Activated CD8-positive, alpha-beta memory T cell treated with anti-CD3 and anti-CD28 coated beads for 48 hours (primary cell): ENCODE measurements around the gene GCC1.
"Not testable (repeated sequence)": the region's sequence is repeated elsewhere in the genome, so short reads cannot be mapped to it uniquely, and the experiment has no call there.

ENCODE experiments used
- DNase-seq, 3 experiments: peaks; one replicate each; pipeline ENCODE4 v3.0.0-alpha.2; 2020; ENCODE audit warnings: low read depth in 2 of 3, low spot score in 2 of 3

The GCC1 gene

DNA sequence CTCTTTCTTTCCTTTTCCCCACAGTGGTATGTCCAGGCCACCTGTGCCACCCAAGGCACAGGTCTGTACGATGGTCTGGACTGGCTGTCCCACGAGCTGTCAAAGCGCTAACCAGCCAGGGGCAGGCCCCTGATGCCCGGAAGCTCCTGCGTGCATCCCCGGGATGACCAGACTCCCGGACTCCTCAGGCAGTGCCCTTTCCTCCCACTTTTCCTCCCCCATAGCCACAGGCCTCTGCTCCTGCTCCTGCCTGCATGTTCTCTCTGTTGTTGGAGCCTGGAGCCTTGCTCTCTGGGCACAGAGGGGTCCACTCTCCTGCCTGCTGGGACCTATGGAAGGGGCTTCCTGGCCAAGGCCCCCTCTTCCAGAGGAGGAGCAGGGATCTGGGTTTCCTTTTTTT, 5.8 kb upstream of the GCC1 start:
- DNase-seq, result no peak

DNA sequence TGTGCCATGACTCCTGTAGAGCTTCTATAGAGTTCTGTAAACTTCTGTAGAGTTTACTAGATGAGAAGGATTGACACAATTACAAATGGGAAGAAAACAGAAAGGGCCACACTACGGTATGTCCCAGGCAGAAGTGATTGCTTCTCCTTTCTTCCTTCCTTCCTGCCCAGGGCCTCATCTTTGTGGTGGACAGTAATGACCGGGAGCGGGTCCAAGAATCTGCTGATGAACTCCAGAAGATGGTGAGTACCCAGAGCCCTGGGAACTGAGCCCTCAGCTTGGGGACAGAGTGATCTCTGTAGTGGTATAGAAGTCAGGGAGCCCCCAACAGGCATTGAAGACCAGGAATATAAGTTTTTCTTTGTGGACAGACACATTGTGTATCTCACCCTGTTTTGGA, 4.5 kb upstream of the GCC1 start:
- DNase-seq, result no peak

DNA sequence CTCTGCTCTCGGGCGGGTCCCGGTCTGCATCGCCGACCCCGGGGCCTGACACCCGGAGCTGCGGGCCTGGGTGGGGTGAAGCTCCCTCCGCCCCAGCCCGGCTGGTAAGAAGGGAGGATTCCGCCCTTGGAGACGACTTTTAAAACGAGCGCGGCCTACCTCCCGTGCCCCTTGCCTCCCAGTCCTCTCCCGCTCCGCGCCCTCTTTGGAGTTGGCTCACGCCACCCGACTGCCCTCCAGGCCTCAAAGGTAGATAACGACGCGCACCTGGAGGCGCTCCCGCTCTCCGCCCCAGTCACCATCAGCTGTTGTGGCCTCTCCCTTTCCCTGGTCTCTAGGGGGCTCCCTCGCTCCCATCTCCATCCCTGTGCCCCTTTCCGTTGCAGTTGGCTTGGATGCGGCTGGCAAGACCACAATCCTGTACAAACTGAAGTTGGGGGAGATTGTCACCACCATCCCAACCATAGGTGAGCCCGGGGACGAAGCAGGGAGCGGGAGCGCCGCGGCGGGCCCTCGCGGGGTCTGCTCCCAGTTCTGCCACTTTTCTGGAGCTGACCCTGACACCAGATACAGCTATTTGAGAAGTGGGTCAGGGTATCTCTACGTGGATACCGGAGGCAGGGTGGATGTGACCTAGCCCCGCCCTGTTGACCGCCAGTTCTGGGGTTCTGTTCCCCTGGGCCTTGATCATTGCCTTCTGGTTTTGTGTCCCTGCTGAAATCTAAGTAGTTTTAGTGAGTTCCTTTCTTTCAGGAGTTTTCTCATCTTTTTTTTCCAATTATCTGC, 3.5 kb upstream of the GCC1 start:
- DNase-seq, result no peak

DNA sequence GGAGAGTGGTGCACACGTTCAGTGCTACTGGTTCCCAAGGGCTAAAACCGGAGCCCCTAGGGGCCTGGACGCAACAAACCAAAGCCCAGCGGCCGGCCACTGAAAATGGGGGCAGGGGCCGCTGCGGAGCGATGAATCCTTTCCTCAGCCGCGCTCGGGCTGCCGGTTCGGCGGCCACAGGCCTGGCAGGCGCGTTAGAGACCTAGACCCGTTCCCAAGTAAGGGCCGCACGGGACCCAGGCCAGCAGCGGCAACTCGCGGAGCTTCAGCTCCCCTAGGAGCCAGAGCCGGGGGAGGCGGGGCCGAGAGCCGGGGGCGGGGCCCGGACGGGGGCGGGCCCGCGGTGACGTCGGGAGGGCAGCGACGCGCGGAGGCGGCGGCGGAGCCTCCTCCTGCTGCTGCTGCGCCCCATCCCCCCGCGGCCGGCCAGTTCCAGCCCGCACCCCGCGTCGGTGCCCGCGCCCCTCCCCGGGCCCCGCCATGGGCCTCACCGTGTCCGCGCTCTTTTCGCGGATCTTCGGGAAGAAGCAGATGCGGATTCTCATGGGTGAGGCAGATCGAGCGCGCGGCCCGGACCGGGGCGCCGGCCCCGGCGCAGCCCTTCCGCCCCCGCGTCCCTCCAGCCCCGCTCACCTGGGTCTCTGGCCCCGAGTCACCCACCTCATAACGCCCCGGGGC, 2.8 kb upstream of the GCC1 start, which contains the start of gene ARF5:
Gene ARF5 (plus strand): TSS at position 393 of the 678 bp plus-strand sequence. CDS start 88 bp downstream, at position 481.
- DNase-seq, result peak; percentile 64 to 75 (median 72)

DNA sequence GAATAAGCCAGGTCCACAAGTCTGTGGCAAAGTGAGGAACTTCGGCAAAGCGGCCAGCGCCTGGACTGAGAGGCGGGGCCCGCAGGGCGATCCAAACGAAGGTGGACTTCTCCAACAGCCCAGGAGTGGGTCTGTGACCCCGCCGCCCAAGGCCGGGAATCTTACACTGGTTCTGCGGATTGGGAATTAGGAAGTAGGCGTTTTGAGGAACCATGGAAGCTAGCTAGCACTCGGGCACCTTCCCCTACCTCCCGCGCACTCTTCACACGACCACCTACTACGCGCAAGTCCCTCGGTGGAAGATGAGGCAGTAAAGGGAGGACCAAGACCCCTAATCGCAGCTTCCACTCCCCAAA, 2.2 kb upstream of the GCC1 start:
- no peak for DNase-seq

DNA sequence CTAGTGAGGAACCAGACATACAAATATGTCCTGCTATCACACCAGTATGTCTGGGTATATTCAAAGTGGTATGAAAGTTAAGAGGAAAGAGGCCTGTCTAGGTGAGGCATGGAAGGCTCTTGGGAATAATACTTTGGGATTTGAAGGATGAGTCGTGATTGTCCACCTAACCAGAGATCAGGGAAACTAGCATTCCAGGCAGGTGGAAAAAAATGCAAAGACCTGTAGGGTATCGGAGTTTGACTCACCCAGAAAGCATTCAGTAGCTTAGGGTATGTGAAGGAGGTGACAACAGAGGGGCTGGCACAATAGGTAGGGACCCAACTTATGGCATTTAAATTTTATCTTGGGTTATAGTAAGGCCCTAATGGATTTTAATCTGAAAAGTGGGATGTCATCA, 950 bp upstream of the GCC1 start:
- DNase-seq, result no peak

DNA sequence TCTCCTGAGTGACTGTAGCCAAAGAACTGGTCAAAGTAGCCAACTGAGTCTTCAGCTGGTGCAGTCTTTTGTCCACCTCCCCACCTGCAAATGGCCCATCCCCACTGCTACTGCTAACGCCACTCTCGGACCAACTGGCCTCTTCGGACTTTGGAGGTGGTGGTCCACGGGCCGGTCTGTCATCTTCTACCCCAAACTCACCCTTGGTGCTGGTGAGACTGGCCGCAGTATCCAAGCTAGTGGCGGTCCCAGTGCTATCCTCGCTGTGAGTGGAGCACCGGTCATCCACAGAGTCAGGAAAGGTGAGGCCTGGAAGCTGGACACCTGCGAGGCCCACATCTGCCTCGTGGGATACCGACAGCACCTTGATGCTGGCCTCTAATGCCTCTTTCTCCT, 750 bp downstream of the GCC1 start:
- DNase-seq, result no peak

DNA sequence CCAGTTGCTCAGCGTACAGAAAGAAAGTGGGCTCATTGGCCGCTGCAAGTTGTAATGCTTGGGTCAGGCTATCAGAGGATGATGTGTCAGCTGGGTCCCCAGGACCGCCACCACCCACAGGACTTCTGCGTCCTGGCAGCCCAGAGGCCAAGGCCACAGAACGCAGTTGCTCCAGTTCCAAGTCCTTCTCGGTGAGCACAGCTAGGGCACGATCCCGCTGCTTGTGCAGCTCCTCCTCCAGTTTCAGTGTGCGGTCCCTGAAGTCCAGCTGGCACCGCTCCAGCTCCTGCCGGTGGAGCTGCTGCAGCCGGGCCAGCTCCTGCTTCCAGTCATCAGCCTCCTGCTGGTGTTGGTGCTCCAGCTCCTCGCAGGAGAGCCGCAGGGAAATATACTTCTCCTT, 3.0 kb downstream of the GCC1 start:
- no peak for DNase-seq

DNA sequence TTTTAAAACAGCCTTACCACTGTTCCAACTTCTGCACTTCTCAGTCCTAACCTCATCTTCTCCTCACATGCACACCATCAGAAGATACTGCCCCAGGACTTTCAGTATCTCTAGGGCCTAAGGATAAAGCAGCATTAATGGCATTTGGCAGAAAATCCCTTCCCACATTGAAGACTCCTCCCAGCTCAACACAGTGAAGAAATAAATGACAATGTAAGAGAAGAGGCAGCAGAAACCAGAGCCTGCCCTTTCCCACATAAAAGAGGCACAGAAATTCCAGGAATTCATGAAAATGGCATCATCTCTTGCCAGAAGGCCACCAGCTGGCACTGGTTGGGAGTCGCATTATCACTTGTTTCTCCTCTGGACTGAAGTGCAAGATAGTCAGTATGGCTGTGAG, 3.7 kb downstream of the GCC1 start:
- no peak for DNase-seq

DNA sequence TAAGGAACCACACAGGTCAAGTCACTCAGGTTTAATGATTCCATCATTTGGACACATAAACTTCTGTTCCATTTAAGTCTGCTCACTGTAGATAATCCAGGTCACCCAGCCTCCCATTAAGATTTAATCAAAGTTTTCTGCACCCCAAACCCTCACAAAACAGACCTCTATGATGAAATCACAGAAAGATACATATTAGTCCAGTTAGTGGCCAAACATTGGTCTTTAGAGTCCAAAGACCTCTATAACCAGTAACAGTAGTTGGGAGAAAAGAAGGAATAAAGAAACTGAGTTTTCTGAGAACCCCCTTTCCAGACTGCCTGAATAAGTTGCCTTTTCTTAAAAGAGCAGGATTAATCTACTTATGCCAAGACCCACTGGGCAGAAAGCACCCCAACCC, 4.8 kb downstream of the GCC1 start:
- no peak for DNase-seq

DNA sequence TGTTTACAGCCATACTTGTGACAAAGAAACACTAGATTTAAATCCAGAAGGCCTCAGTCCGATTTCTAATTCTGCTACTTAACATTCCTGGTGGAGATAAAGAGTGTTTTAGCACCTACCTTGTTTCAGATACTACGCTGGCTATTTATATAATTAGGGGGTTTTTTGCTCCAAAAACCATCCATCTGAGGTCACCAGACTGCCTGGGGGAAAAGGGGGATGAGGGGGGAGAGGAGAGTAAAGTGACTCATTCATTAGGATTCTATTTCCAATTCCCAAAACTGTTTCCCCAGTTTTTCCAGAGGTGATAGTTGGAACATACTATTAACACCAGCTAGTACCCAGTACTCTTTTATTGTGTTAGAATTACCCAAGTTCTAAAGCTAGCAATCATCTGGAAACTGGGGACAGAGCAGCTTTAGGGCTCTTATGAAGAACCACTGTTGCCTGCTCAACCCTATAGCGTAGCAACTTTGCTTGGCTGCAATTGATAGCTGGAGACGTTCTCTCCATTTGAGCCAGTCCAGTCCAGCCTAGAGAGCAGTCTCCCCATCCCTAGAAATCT, 6.6 kb downstream of the GCC1 start:
- DNase-seq, result no peak

DNA sequence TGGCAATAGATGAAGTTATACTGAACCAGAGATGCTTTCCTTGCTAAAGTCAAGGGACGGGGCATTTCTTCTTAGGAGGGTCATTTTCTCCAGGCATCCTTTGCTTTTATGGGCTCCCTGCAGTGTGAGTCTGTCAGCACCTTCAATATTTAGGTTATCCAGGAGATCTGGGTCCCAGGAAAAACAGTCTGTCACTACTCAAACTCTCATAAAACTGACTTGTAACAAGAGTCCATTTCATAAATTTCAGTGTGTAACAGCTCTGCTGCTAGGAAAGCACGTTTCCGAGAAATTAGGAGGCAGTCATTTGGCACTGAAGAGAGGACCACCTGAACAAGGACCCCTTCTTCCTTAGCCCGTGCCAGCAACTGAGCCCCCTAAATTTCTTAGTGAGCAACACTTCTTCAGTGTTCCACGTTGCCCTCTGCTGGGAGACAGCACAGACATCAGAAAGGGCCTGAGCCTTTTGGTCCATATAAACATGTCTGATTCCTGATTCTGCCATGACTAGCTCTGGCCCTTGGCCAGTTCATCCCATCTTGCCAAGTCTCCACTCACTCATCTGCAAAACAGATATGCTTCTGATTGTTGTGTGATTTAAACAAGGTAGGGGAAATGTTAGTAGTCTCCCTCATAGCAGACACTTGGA, 7.2 kb downstream of the GCC1 start:
- DNase-seq, result no peak

DNA sequence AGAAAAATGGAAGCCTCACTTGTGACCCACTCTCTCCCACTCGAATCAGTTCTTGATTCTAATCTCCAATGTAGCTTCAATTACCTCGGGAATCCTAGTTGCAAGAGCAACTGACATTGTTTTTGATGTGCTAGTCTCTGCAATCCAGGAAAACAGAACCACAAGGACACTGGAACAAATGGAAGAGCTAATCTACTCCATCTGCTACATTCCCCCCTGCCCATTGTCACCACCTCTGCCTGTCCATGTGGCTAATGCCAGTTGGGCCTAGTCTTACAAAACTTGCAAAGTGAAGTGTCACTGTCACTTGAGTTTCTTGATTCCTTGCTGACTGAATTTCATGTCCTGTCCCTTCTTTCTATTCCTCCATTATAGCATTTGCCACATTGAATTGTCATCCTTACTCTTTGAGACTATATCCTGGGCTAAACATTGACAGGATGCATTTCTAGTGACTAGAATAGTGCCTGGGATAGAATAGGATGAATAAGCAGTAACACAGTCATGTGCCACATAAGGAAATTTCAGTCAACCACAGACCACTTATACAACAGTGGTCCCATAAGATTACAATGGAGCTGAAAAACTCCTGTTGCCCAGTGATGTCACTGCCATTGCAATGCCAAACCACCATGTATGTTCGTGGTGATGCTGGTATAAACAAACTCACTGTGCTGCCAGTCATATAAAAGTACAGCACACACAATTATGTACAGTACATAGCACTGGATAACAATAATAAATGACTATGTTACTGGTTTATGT, 13.5 kb downstream of the GCC1 start:
- no peak for DNase-seq

DNA sequence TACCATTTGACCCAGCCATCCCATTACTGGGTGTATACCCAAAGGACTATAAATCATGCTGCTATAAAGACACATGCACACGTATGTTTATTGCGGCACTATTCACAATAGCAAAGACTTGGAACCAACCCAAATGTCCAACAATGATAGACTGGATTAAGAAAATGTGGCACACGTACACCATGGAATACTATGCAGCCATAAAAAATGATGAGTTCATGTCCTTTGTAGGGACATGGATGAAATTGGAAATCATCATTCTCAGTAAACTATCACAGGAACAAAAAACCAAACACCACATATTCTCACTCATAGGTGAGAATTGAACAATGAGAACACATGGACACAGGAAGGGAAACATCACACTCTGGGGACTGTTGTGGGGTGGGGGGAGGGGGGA, 17.4 kb downstream of the GCC1 start:
- DNase-seq, result not testable (repeated sequence)

DNA sequence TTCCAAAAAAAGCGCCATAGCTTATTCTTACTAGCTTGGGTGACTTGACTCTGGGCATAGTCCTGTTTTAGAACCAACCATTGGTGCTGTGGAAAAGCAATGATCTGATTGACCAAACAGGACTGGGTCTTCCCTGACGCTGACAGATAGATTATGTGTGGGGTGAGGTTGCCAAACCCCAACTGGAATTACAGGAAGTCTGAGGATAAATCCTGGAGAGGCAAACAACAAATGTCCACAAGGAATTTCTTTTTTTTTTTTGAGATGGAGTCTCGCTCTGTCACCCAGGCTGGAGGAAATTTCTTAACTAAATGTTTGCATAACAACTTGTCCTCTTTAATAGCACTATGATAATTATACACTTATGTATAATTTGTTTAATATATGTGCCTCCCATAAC, 19.2 kb downstream of the GCC1 start:
- DNase-seq, result no peak

DNA sequence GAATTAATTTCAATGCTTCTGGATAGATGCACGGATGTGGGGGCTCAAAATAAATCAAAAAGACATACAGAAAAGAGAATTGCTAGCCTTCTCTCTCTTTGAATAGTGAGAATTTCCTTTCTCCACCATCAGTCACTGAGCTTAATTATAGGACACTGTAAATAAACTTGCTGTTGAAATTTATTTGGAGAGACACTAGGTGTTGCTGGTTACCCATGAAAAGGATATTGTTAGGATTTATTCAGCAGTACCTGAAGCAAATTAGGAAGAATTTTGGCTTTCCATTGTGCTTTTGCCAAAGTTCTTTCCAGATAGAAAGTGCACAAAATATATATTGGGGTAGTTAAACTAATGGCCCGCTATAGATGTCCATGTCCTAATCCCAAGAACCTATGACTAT, 27.6 kb downstream of the GCC1 start:
- no peak for DNase-seq

DNA sequence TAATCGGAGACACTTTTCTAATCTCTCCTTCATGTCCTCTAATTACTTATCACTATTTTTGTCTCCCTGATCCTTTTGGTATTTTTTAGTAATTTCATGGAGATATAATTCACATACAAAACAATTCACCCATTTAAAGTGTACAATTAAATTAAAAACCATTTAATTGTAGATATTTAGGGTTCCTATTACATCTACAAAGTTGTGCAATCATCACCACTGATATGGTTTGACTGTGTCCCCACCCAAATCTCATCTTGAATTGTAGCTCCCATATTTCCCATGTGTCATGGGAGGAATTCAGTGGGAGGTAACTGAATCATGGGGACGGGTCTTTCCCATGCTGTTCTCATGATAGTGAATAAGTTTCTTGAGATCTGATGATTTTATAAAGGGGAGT, 29.0 kb downstream of the GCC1 start:
- no peak for DNase-seq

DNA sequence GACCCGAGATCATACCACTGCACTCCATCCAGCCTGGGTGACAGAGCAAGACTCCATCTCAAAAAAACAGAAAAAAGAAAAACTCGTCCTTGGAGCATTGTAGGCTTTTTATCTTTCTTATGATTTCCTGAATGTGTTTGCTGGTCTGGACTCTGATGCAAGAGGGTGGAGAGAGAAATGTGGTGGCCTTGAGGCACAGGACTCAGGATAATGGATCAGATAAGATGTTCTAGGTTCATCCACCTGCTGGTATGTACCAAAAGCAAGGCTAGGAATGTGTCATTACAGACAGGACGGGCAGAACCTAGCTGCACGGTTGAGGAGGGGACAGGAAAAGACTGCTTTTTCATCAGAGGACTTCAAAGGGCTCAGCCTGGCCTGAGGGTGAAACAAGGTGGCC, 33.5 kb downstream of the GCC1 start:
- no peak for DNase-seq

DNA sequence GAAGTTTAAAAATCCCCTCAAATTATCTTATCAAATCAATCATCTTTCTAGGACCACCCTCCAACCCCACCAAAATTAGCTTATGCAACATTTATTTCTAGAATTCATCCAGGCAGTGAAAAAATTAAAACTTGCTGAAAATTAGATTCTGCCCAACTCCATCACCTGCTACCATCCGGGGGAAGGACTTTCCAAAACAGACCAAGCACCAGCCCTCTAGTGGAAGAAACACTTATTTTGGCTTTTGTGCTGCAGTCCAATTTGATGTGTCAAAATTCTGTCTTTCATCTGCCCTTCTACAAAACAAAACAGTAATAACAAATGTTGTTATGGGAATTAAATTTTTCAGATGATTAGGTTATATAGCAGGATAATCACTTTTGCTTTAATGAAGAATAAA, 35.1 kb downstream of the GCC1 start:
- no peak for DNase-seq

DNA sequence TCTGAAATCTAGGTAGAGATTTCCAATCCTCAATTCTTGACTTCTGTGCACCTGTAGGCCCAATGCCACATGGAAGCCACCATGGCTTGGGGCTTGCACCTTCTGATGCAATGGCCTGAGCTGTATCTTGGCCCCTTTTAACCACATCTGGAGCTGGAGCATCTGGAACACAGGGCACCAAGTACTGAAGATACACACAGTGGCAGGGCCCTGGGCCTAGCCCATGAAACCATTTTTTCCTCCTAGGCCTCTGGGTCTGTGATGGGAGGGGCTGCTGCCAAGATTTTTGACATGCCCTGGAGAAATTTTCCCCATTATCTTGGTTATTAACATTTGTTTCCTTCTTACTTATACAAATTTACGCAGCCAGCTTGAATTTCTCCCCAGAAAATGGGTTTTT, 39.1 kb downstream of the GCC1 start:
- no peak for DNase-seq

DNA sequence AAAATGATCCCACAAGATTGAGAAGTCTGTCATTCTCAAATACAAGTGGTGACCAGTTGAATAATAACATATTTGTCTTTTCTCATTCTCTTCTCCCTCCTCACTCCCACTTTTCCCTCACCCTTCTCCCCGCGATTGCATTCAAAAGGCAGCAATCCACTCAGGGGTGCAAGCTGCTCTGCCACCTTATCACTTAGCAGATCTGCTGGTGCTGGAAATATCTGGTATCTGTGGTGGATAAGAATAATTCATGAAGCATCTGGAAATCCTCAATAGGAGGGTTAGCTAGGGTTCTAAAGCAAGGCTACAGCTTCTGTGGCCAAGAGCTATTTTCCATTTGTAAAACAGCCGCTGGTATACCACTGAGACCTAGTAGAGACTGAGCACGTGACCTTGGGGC, 43.8 kb downstream of the GCC1 start:
- no peak for DNase-seq
